CD14-positive monocyte (primary cell): Measurements from ENCODE around the gene COMT. TPM values are rescaled to one million over a fixed set of nuclear protein-coding genes. Genes with fewer than 3 reads are reported as not detected.

Experiments
- DNase-seq, 3 donors: peaks; one replicate each; pipeline ENCODE4 v3.0.0-alpha.2; 2011 to 2022
- H2AFZ ChIP-seq: 2 replicates; pipeline ENCODE4 v1.6.0; 2012; ENCODE audit warnings: mild to moderate bottlenecking, low read depth, low read length, inconsistent platforms; ENCODE audit not compliant: insufficient read depth, poor library complexity, severe bottlenecking
- H3K27ac ChIP-seq, 2 donors: 1 replicate in 1 of 2; 2 replicates in 1 of 2; pipeline ENCODE4 v1.5.1; 2012 to 2013; ENCODE audit warnings: low read length in 2 of 2, control low read depth in 1 of 2, inconsistent platforms in 1 of 2, low read depth in 1 of 2, mild to moderate bottlenecking in 1 of 2
- H3K27me3 ChIP-seq, 2 donors: one replicate each; pipeline versions ENCODE4 v1.6.0 to v1.6.1; 2011 to 2013; ENCODE audit warnings: low read length in 2 of 2; ENCODE audit not compliant: control insufficient read depth in 2 of 2, insufficient read depth in 2 of 2
- H3K36me3 ChIP-seq, 2 donors: replicated peaks in 1 of 2; 1 replicate in 1 of 2; 2 replicates in 1 of 2; pipeline versions ENCODE4 v1.5.1 to v1.6.1; 2012 to 2013; ENCODE audit warnings: low read length in 2 of 2, control low read depth in 1 of 2, inconsistent platforms in 1 of 2, mild to moderate bottlenecking in 1 of 2; ENCODE audit not compliant: insufficient read depth in 2 of 2, control insufficient read depth in 1 of 2
- H3K4me1 ChIP-seq, 2 donors: 1 replicate in 1 of 2; 2 replicates in 1 of 2; pipeline versions ENCODE4 v1.5.1 to v1.6.1; 2012 to 2013; ENCODE audit warnings: low read length in 2 of 2, control low read depth in 1 of 2, inconsistent platforms in 1 of 2, mild to moderate bottlenecking in 1 of 2, moderate library complexity in 1 of 2; ENCODE audit not compliant: insufficient read depth in 2 of 2, control insufficient read depth in 1 of 2
- H3K4me2 ChIP-seq: replicated peaks from 2 replicates; pipeline ENCODE3; 2012; ENCODE audit warnings: low read length, moderate library complexity, mild to moderate bottlenecking; ENCODE audit not compliant: poor library complexity, severe bottlenecking; ENCODE audit errors: extremely low read depth
- H3K4me3 ChIP-seq, 3 experiments: fragments of 200-600 bp in 1 of 3; sonication (generic) in 1 of 3; replicated peaks in 1 of 3; 1 replicate in 2 of 3; 2 replicates in 1 of 3; pipeline ENCODE4 v1.5.1; 2011 to 2013; ENCODE audit warnings: low read length in 3 of 3, mild to moderate bottlenecking in 3 of 3, control low read depth in 2 of 3, low read depth in 2 of 3, inconsistent platforms in 1 of 3, moderate library complexity in 1 of 3
- H3K79me2 ChIP-seq: 2 replicates; pipeline ENCODE4 v1.6.0; 2012; ENCODE audit warnings: mild to moderate bottlenecking, control low read depth, inconsistent platforms, low read length, moderate library complexity; ENCODE audit not compliant: insufficient read depth
- H3K9ac ChIP-seq: 2 replicates; pipeline ENCODE4 v1.6.0; 2017; ENCODE audit warnings: low read length, mild to moderate bottlenecking; ENCODE audit not compliant: insufficient read depth, poor library complexity, severe bottlenecking
- H3K9me3 ChIP-seq, 2 donors: replicated peaks in 1 of 2; 1 replicate in 1 of 2; 2 replicates in 1 of 2; pipeline versions ENCODE4 v1.5.1 to v1.6.1; 2012 to 2013; ENCODE audit warnings: low read length in 2 of 2, control low read depth in 1 of 2; ENCODE audit not compliant: control insufficient read depth in 1 of 2, insufficient read depth in 1 of 2
- H4K20me1 ChIP-seq: 2 replicates; pipeline ENCODE4 v1.6.0; 2012; ENCODE audit warnings: mild to moderate bottlenecking, low read length, control low read depth, moderate library complexity; ENCODE audit not compliant: insufficient read depth
- H3K27ac Mint-ChIP-seq, 7 donors: one replicate each; pipeline ENCODE4 v1.8.0; 2020; ENCODE audit warnings: mild to moderate bottlenecking in 7 of 7, mixed read lengths in 7 of 7, moderate library complexity in 6 of 7, inconsistent platforms in 2 of 7
- H3K27me3 Mint-ChIP-seq, 3 donors: one replicate each; pipeline ENCODE4 v1.8.0; 2021 to 2022; ENCODE audit warnings: low read depth in 3 of 3, mild to moderate bottlenecking in 3 of 3, mixed read lengths in 3 of 3, moderate library complexity in 3 of 3, inconsistent platforms in 1 of 3
- H3K36me3 Mint-ChIP-seq, 2 donors: one replicate each; pipeline ENCODE4 v1.8.0; 2020; ENCODE audit warnings: mixed read lengths in 2 of 2, inconsistent platforms in 1 of 2, mild to moderate bottlenecking in 1 of 2
- H3K4me1 Mint-ChIP-seq: one replicate; pipeline ENCODE4 v1.8.0; 2020; ENCODE audit warnings: mild to moderate bottlenecking, mixed read lengths
- H3K4me3 Mint-ChIP-seq, 2 donors: one replicate each; pipeline ENCODE4 v1.8.0; 2020; ENCODE audit warnings: mild to moderate bottlenecking in 2 of 2, mixed read lengths in 2 of 2, moderate library complexity in 1 of 2
- H3K9me3 Mint-ChIP-seq, 7 donors: one replicate each; pipeline ENCODE4 v1.8.0; 2020 to 2022; ENCODE audit warnings: mixed read lengths in 7 of 7, mild to moderate bottlenecking in 6 of 7, moderate library complexity in 6 of 7, inconsistent platforms in 2 of 7
- WGBS: methylation state at CpG from one replicate; pipeline ENCODE4 v1.1.5; 2013; ENCODE audit warnings: missing lambda C conversion rate; ENCODE audit not compliant: insufficient coverage; 5-methylcytosine and 5-hydroxymethylcytosine counted together
- intact Hi-C, 2 donors: fragments of 100-400 bp; cut with micrococcal nuclease; formaldehyde crosslinking; loops; one replicate each; pipeline versions ENCODE4 v1.15.0 to v1.15.1; 2023
- polyA plus RNA-seq, 3 donors: library from polyadenylated mRNA; depleted of rRNA in 1 of 3; unstranded in 2 of 3; stranded (reverse) in 1 of 3; fragments of 300-500 nt in 2 of 3; fragments of >200 nt in 1 of 3; fragmentation: Illumina TruSeq in 2 of 3; gene quantifications; 1 replicate in 2 of 3; 2 replicates in 1 of 3; pipeline ENCODE4 v1.2.3, GENCODE V29; 2012 to 2021
- TF ChIP-seq, protein P1 (sequence below): fragments of 200-600 bp; IDR thresholded peaks from one replicate; pipeline ENCODE4 v1.8.0; 2022; ENCODE audit warnings: antibody characterized with exemption, mild to moderate bottlenecking

Gene COMT
- polyA plus RNA-seq, 3 donors = 314 to 400 (median 329) TPM

DNA sequence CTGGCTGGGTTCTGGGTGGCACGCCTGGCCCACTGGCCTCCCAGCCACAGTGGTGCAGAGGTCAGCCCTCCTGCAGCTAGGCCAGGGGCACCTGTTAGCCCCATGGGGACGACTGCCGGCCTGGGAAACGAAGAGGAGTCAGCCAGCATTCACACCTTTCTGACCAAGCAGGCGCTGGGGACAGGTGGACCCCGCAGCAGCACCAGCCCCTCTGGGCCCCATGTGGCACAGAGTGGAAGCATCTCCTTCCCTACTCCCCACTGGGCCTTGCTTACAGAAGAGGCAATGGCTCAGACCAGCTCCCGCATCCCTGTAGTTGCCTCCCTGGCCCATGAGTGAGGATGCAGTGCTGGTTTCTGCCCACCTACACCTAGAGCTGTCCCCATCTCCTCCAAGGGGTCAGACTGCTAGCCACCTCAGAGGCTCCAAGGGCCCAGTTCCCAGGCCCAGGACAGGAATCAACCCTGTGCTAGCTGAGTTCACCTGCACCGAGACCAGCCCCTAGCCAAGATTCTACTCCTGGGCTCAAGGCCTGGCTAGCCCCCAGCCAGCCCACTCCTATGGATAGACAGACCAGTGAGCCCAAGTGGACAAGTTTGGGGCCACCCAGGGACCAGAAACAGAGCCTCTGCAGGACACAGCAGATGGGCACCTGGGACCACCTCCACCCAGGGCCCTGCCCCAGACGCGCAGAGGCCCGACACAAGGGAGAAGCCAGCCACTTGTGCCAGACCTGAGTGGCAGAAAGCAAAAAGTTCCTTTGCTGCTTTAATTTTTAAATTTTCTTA lies 27.8 kb downstream of the COMT start:
- H3K27me3 Mint-ChIP-seq = peaks cover 0 to 3% (median 2%) of the 10 kb centered on the region in 3 donors
- H3K79me2 ChIP-seq = no peaks in the 10 kb centered on the region

DNA sequence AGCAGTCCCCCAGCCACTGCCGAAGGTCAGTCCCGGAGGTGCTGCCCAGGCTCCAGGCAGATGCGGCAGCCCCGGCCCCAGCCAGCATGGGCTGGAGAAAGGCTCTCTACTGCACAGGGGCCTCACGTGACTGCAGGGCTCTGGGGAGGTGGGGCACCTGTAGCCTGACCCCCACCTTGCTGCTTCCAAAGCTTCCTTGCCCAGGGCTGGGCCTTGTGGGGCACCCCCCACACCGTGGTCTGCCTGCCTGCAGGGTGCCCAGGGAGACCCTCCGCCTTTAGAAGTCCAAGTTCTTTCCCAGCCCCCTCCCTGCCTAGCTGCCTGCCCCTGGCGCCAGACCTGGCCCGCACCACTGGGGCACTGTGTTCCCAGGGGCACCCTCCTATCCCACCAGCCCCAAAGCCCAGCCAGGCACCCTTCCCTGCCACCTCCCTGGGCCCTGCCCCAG lies 28.5 kb downstream of the COMT start:
- no peak overlapping the region for H3K9ac ChIP-seq
- Mint-ChIP-seq H3K27ac (no peak overlapping the region), H3K4me1 (peaks cover 18% of the 10 kb centered on the region), H3K27me3 (peaks cover 1 to 3% (median 2%) of the 10 kb centered on the region in 3 donors), H3K4me3 (no peak overlapping the region), H3K36me3 (peaks cover 22 to 43% of the 10 kb centered on the region in 2 donors), H3K9me3 (no peaks in the 10 kb centered on the region)
- no peaks in the 10 kb centered on the region for H3K79me2 ChIP-seq
- WGBS = 87% methylated on average over 9 of the region's 9 CpGs
- intact Hi-C loops = loop anchor here (2.0 to 10.0 kb wide), 4 partner anchors 42 to 315 kb away; no protein-coding TSS in a partner anchor
- H2AFZ ChIP-seq = no peak overlapping the region
- no peaks in the 10 kb centered on the region for H3K27me3 ChIP-seq
- no peaks in the 10 kb centered on the region for H3K9me3 ChIP-seq
- no peak for DNase-seq
- H3K4me3 ChIP-seq = no peak overlapping the region
- H3K27ac ChIP-seq = no peak overlapping the region
- no peak overlapping the region for H3K4me2 ChIP-seq
- H3K4me1 ChIP-seq = no peaks in the 10 kb centered on the region
- peaks cover 21% of the 10 kb centered on the region for H4K20me1 ChIP-seq
- TF ChIP-seq, protein P1, sequence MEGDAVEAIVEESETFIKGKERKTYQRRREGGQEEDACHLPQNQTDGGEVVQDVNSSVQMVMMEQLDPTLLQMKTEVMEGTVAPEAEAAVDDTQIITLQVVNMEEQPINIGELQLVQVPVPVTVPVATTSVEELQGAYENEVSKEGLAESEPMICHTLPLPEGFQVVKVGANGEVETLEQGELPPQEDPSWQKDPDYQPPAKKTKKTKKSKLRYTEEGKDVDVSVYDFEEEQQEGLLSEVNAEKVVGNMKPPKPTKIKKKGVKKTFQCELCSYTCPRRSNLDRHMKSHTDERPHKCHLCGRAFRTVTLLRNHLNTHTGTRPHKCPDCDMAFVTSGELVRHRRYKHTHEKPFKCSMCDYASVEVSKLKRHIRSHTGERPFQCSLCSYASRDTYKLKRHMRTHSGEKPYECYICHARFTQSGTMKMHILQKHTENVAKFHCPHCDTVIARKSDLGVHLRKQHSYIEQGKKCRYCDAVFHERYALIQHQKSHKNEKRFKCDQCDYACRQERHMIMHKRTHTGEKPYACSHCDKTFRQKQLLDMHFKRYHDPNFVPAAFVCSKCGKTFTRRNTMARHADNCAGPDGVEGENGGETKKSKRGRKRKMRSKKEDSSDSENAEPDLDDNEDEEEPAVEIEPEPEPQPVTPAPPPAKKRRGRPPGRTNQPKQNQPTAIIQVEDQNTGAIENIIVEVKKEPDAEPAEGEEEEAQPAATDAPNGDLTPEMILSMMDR = no peak
- H3K36me3 ChIP-seq = peaks cover 28 to 37% of the 10 kb centered on the region in 2 donors

More for the DNA sequence above, 27.8 kb downstream of the COMT start:
- Histone ChIP-seq H4K20me1 (peaks cover 23% of the 10 kb centered on the region), H3K4me2 (no peak overlapping the region), H3K9me3 (no peaks in the 10 kb centered on the region), H3K9ac (no peak overlapping the region), H3K36me3 (peaks cover 35 to 44% of the 10 kb centered on the region in 2 donors), H3K4me1 (no peaks in the 10 kb centered on the region), H3K27me3 (no peaks in the 10 kb centered on the region), H3K27ac (no peak overlapping the region), H3K4me3 (no peak overlapping the region), H2AFZ (no peak overlapping the region)
- Mint-ChIP-seq H3K9me3 (no peaks in the 10 kb centered on the region), H3K4me1 (peaks cover 10% of the 10 kb centered on the region), H3K4me3 (no peak overlapping the region), H3K27ac (peak overlapping the region in 2 of 7 donors; percentile 6 to 16), H3K36me3 (peaks cover 28 to 50% of the 10 kb centered on the region in 2 donors)
- DNase-seq = no peak
- intact Hi-C loops = no loop called here
- WGBS = 89% methylated on average over 11 of the region's 11 CpGs
- TF ChIP-seq, protein P1 = no peak
